Stomach (tissue), 4 donors: ENCODE results near the gene AKAP17A.
"Not testable (repeated sequence)": the region's sequence is repeated elsewhere in the genome, so short reads cannot be mapped to it uniquely, and the experiment has no call there.

Source experiments
- CTCF ChIP-seq, 7 experiments: fragments of 450-650 bp in 4 of 7; fragments of 200-600 bp in 3 of 7; sonication (generic) in 3 of 7; IDR thresholded peaks; one replicate each; pipeline ENCODE4 v1.5.1; 2016 to 2019; ENCODE audit warnings: antibody characterized with exemption in 7 of 7, control low read depth in 2 of 7, mild to moderate bottlenecking in 1 of 7
- EP300 ChIP-seq: sonication (generic); formaldehyde crosslinking; IDR thresholded peaks from one replicate; pipeline ENCODE4 v1.6.1; 2017; ENCODE audit warnings: antibody characterized with exemption
- POLR2A ChIP-seq, 4 donors: fragments of 450-650 bp; IDR thresholded peaks; one replicate each; pipeline ENCODE4 v1.6.1; 2016; ENCODE audit warnings: antibody characterized with exemption in 4 of 4, control low read depth in 2 of 4, mild to moderate bottlenecking in 1 of 4, moderate library complexity in 1 of 4
- POLR2AphosphoS5 ChIP-seq, 3 donors: sonication (generic); formaldehyde crosslinking; IDR thresholded peaks; one replicate each; pipeline ENCODE4 v1.6.1; 2016; ENCODE audit warnings: antibody characterized with exemption in 3 of 3

GRCh38 chrX:1564077-1564476 is 27.3 kb upstream of the AKAP17A start:
- not testable (repeated sequence) for TF ChIP-seq EP300; POLR2A (IDR thresholded peaks at IDR 0.05); CTCF (IDR thresholded peaks at IDR 0.05); POLR2AphosphoS5 (IDR thresholded peaks at IDR 0.05)
